Brain microvascular endothelial cell (primary cell): ENCODE data around the gene OCEL1.
A peak's percentile ranks its signal among the peaks of the same experiment; 100 is the strongest.
"Not testable (repeated sequence)": the region's sequence is repeated elsewhere in the genome, so short reads cannot be mapped to it uniquely, and the experiment has no call there.

ENCODE experiments used
- DNase-seq: peaks from one replicate; pipeline ENCODE4 v3.0.0-alpha.2; 2020
- H3K27ac ChIP-seq: fragments of 250-450 bp; sonication (Bioruptor Pico); 2 replicates; pipeline ENCODE4 v1.5.1; 2020; ENCODE audit warnings: mild to moderate bottlenecking, moderate library complexity
- H3K27me3 ChIP-seq: fragments of 250-450 bp; sonication (Bioruptor Pico); replicated peaks from 2 replicates; pipeline ENCODE4 v1.5.1; 2020; ENCODE audit warnings: mild to moderate bottlenecking
- H3K36me3 ChIP-seq: fragments of 250-450 bp; sonication (Bioruptor Pico); replicated peaks from 2 replicates; pipeline ENCODE4 v1.5.1; 2020; ENCODE audit warnings: mild to moderate bottlenecking
- H3K4me3 ChIP-seq: 2 replicates; pipeline ENCODE4 v1.5.1; 2011; ENCODE audit warnings: low read depth, mild to moderate bottlenecking, control low read depth, low read length, moderate library complexity
- in situ Hi-C: cut with HindIII; loops from 2 replicates; pipeline ENCODE4 v1.10.0; 2017; ENCODE audit warnings: low sequenced_read_pairs, low pct_ligation_motif_present
- TF ChIP-seq, protein P1 (sequence below): IDR thresholded peaks from 2 replicates; pipeline ENCODE4 v1.5.1; 2011; ENCODE audit warnings: low read depth, mild to moderate bottlenecking, moderate library complexity, low read length, control low read depth, inconsistent platforms; ENCODE audit errors: missing control alignments

OCEL1 gene

GRCh38 chr19:17266589-17266974 is 40.6 kb downstream of the OCEL1 start:
- no peak for DNase-seq
- TF ChIP-seq, protein P1, sequence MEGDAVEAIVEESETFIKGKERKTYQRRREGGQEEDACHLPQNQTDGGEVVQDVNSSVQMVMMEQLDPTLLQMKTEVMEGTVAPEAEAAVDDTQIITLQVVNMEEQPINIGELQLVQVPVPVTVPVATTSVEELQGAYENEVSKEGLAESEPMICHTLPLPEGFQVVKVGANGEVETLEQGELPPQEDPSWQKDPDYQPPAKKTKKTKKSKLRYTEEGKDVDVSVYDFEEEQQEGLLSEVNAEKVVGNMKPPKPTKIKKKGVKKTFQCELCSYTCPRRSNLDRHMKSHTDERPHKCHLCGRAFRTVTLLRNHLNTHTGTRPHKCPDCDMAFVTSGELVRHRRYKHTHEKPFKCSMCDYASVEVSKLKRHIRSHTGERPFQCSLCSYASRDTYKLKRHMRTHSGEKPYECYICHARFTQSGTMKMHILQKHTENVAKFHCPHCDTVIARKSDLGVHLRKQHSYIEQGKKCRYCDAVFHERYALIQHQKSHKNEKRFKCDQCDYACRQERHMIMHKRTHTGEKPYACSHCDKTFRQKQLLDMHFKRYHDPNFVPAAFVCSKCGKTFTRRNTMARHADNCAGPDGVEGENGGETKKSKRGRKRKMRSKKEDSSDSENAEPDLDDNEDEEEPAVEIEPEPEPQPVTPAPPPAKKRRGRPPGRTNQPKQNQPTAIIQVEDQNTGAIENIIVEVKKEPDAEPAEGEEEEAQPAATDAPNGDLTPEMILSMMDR = no peak
- in situ Hi-C loops = no loop called here
- Histone ChIP-seq H3K27me3 (no peaks in the 10 kb centered on the region), H3K27ac (no peak overlapping the region), H3K4me3 (no peak overlapping the region), H3K36me3 (peaks cover 20% of the 10 kb centered on the region)

- TF ChIP-seq, protein P1 = no peak
- in situ Hi-C loops = no loop called here
- peak within 1 kb of the TSS; percentile 60 for H3K27ac ChIP-seq
- peak; percentile 100 for DNase-seq
- H3K4me3 ChIP-seq = peak within 1 kb of the TSS; percentile 97
- H3K27me3 ChIP-seq = no peaks in the 10 kb centered on the region
- H3K36me3 ChIP-seq = peaks cover 26% of the 10 kb centered on the region
Measured at GRCh38 chr19:17266975-17267788, 41.2 kb downstream of the OCEL1 start, which contains the start of gene BABAM1. Gene BABAM1, plus strand, starts transcription at chr19:17267443. Its CDS starts 1,364 bp downstream, at chr19:17268807.

GRCh38 chr19:17268754-17269153 is 42.7 kb downstream of the OCEL1 start:
- no peaks in the 10 kb centered on the region for H3K27me3 ChIP-seq
- no peak for DNase-seq
- no peak overlapping the region for H3K4me3 ChIP-seq
- in situ Hi-C loops = no loop called here
- H3K36me3 ChIP-seq = peaks cover 39% of the 10 kb centered on the region
- TF ChIP-seq, protein P1 = no peak
- no peak overlapping the region for H3K27ac ChIP-seq

DNA sequence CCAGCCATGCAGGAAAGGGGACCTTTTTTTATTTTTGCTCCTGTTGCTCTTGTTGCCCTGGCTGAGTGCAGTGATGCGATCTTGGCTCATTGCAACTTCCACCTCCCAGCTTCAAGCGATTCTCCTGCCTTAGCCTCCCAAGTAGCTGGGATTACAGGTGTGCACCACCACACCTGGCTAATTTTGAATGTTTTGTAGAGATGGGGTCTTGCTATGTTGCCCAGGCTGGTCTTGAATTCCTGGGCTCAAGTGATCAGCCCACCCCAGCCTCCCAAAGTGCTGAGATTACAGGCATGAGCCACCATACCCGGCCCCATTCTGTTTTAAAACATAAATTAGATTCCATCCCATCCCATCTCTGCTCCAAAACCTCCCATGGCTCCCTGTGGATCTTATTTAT is 48.9 kb downstream of the OCEL1 start:
- H3K27me3 ChIP-seq, H3K27ac ChIP-seq, DNase-seq, in situ Hi-C loops, H3K4me3 ChIP-seq: not testable (repeated sequence)
- H3K36me3 ChIP-seq = peaks cover 62% of the 10 kb centered on the region

DNA sequence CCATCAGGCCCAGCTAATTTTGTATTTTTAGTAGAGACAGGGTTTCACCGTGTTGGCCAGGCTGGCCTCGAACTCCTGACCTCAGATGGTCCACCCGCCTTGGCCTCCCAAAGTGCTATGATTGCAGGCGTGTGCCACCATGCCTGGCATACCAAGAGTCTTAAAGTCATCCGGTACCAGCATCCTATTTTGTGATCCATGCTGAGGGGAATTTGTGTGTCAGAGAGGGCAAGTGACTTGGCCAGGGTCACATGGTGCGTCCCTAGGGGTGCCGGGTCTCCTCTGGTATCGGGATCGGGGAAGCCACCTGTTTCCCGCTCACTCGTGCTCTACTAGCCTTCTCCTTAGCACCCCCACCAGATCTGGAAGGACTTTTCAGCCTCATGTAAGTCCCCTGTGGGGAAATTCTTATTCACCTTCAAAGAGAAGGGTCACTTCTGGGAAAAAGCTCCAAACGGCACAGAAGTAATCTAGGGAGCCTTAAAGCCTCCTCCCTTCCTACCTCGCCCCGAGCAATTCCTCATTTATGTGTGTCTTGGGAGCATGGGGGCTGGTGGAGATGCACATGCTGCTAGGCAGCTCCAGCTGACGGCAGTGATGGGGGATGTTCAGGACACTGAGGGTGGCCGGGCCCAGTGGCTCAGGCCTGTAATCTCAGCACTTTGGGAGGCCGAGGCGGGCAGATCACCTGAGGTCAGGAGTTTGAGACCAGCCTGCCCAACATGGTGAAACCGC is 49.6 kb downstream of the OCEL1 start:
- TF ChIP-seq, protein P1 = no peak
- H3K36me3 ChIP-seq = peaks cover 58% of the 10 kb centered on the region
- in situ Hi-C loops = no loop called here

More for the DNA sequence above, 49.6 kb downstream of the OCEL1 start:
- Histone ChIP-seq H3K4me3 (no peak overlapping the region), H3K27ac (no peak overlapping the region), H3K27me3 (no peaks in the 10 kb centered on the region)
- no peak for DNase-seq
